Lower lobe of right lung (tissue), 2 donors: Measurements from ENCODE around the gene GJA5. TPM values are rescaled to one million over a fixed set of nuclear protein-coding genes. Genes with fewer than 3 reads are reported as not detected.

Experiments
- ATAC-seq, 2 donors: fragments of 200-7000 bp; cut with Tn5 transposase; one replicate each; pipeline ENCODE4 v1.9.1; 2020 to 2022; ENCODE audit warnings: mild to moderate bottlenecking in 2 of 2, moderate library complexity in 2 of 2
- DNase-seq: peaks from one replicate; pipeline ENCODE4 v3.0.0-alpha.2; 2020
- H3K27ac ChIP-seq: fragments of 200-600 bp; one replicate; pipeline ENCODE4 v1.8.0; 2022
- H3K27me3 ChIP-seq: fragments of 200-600 bp; one replicate; pipeline ENCODE4 v1.8.0; 2022; ENCODE audit warnings: low read depth
- H3K36me3 ChIP-seq: fragments of 200-600 bp; one replicate; pipeline ENCODE4 v1.8.0; 2022; ENCODE audit warnings: mild to moderate bottlenecking
- H3K4me1 ChIP-seq: fragments of 200-600 bp; one replicate; pipeline ENCODE4 v1.8.0; 2022
- H3K4me3 ChIP-seq: fragments of 200-600 bp; one replicate; pipeline ENCODE4 v1.8.0; 2022; ENCODE audit warnings: mild to moderate bottlenecking
- H3K9me3 ChIP-seq: fragments of 200-600 bp; one replicate; pipeline ENCODE4 v1.8.0; 2022
- intact Hi-C: fragments of 100-400 bp; cut with DNase I; formaldehyde crosslinking; loops from one replicate; pipeline ENCODE4 v1.11.0; 2022
- long read RNA-seq: library from polyadenylated mRNA; unstranded; transcript quantifications from one replicate; pipeline ENCODE4 v2.0.0, GENCODE V29; 2021
- total RNA-seq: library from RNA; stranded (reverse); fragmentation: NEBNext Ultra II Directional; extraction: Animal tissue kit (Norgen Biotek cat#: 25700); gene quantifications from one replicate; pipeline ENCODE4 v1.2.1, GENCODE V29; 2021
- TF ChIP-seq, protein P1 (sequence below): fragments of 200-600 bp; IDR thresholded peaks from one replicate; pipeline ENCODE4 v1.8.0; 2022; ENCODE audit warnings: antibody characterized with exemption, mild to moderate bottlenecking
- donor health status: DM: no; HTN: yes; CAD: no; lungs with severe emphysema.

GJA5 gene
- total RNA-seq: 44.5 TPM
- long read RNA-seq, transcript GJA5-203 (2 exons, 3,183 nt): major isoform, 31 of 46 reads
- long read RNA-seq, partial matches to known transcripts: 0 of 46 reads
- long read RNA-seq, other reads (novel, unspliced or antisense): 15 of 46 reads

GRCh38 chr1:147760481-147761260 lies at the start of gene GJA5:
TSS of gene GJA5 (minus strand) at chr1:147760602. CDS start at chr1:147759238, 1,364 bp downstream.
- H3K27ac ChIP-seq: no peak within 1 kb of the TSS
- H3K36me3 ChIP-seq: no peaks in the 10 kb centered on the region
- H3K4me3 ChIP-seq: no peak within 1 kb of the TSS
- intact Hi-C loops: no loop called here
- DNase-seq: no peak
- no peaks in the 10 kb centered on the region for H3K27me3 ChIP-seq
- no peak for ATAC-seq
- TF ChIP-seq, protein P1, sequence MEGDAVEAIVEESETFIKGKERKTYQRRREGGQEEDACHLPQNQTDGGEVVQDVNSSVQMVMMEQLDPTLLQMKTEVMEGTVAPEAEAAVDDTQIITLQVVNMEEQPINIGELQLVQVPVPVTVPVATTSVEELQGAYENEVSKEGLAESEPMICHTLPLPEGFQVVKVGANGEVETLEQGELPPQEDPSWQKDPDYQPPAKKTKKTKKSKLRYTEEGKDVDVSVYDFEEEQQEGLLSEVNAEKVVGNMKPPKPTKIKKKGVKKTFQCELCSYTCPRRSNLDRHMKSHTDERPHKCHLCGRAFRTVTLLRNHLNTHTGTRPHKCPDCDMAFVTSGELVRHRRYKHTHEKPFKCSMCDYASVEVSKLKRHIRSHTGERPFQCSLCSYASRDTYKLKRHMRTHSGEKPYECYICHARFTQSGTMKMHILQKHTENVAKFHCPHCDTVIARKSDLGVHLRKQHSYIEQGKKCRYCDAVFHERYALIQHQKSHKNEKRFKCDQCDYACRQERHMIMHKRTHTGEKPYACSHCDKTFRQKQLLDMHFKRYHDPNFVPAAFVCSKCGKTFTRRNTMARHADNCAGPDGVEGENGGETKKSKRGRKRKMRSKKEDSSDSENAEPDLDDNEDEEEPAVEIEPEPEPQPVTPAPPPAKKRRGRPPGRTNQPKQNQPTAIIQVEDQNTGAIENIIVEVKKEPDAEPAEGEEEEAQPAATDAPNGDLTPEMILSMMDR: no peak
- H3K9me3 ChIP-seq: no peaks in the 10 kb centered on the region
- H3K4me1 ChIP-seq: peaks cover 77% of the 10 kb centered on the region

- Histone ChIP-seq H3K4me1 (peaks cover 19% of the 10 kb centered on the region), H3K36me3 (no peaks in the 10 kb centered on the region), H3K9me3 (no peaks in the 10 kb centered on the region), H3K4me3 (no peak overlapping the region), H3K27me3 (no peaks in the 10 kb centered on the region), H3K27ac (no peak overlapping the region)
- no peak for ATAC-seq
- TF ChIP-seq, protein P1: no peak
- no peak for DNase-seq
- intact Hi-C loops: no loop called here
These were observed 48.8 kb upstream of the GJA5 start for GRCh38 chr1:147809236-147809635.

DNA sequence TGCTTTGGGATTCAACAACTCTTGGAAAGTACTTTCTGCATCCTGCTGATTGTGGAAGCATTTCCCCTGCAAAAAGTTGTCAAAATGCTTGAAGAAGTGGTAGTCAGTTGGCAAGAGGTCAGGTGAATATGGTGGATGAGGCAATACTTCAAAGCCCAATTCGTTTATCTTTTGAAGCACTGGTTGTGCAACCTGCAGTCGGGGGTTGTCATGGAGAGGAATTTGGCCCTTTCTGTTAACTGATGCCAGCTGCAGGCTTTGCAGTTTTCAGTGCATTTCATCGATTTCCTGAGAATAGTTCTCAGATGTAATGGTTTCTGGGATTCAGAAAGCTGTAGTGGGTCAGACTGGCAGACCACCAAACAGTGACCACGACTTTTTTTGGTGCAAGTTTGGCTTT lies 47.6 kb upstream of the GJA5 start:
- H3K4me1 ChIP-seq: peaks cover 19% of the 10 kb centered on the region
- DNase-seq: no peak

DNA sequence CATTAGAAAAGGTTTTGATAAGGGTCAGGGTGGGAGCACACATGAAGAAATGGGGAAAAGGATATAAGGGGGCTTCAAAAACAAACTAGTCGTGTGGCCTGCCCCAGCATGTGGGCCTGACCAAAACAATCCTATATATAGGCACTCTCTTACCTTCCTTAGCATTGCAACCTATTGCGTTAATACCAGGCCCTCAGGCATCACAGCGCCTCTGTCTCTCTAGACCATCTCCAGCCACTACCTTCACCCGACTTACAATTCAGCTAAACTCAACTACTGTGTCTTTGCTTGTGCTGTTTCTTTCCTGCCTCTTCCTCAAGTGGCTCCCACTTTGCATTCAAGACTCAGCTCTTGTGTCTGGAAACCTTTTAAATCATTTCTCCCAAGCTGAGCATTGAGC lies 47.0 kb upstream of the GJA5 start:
- TF ChIP-seq, protein P1: no peak
- Histone ChIP-seq H3K36me3 (no peaks in the 10 kb centered on the region), H3K27me3 (no peaks in the 10 kb centered on the region), H3K9me3 (no peaks in the 10 kb centered on the region), H3K4me3 (no peak overlapping the region), H3K4me1 (peaks cover 14% of the 10 kb centered on the region), H3K27ac (no peak overlapping the region)
- no peak for ATAC-seq
- intact Hi-C loops: no loop called here
- DNase-seq: no peak

More for the DNA sequence above, 47.6 kb upstream of the GJA5 start:
- Histone ChIP-seq H3K27ac (no peak overlapping the region), H3K4me3 (no peak overlapping the region), H3K36me3 (no peaks in the 10 kb centered on the region), H3K9me3 (no peaks in the 10 kb centered on the region), H3K27me3 (no peaks in the 10 kb centered on the region)
- TF ChIP-seq, protein P1: no peak
- peak in 1 of 2 donors; percentile 43 for ATAC-seq
- intact Hi-C loops: no loop called here

GRCh38 chr1:147804942-147805723 lies 44.7 kb upstream of the GJA5 start:
- H3K27ac ChIP-seq: no peak overlapping the region
- DNase-seq (no peak), ATAC-seq (no peak)
- TF ChIP-seq, protein P1: no peak
- H3K4me1 ChIP-seq: no peaks in the 10 kb centered on the region
- H3K9me3 ChIP-seq: no peaks in the 10 kb centered on the region
- intact Hi-C loops: no loop called here
- no peaks in the 10 kb centered on the region for H3K27me3 ChIP-seq
- H3K36me3 ChIP-seq: no peaks in the 10 kb centered on the region
- no peak overlapping the region for H3K4me3 ChIP-seq
